HEK293 (cell line): ENCODE results near the gene OR2V2.
A peak's percentile ranks its signal among the peaks of the same experiment; 100 is the strongest.

ENCODE experiments used
- CTCF ChIA-PET: fragments of 350-600 bp; formaldehyde crosslinking; extraction: SDS; loops from one replicate; lab custom pipeline; 2021; ENCODE audit warnings: antibody characterized with exemption; lab: Yijun Ruan, JAX
- POLR2A ChIA-PET: fragments of 300-600 bp; formaldehyde crosslinking; extraction: SDS; loops from one replicate; lab custom pipeline; 2020; ENCODE audit warnings: antibody characterized with exemption, inconsistent platforms; lab: Yijun Ruan, JAX
- H3K27ac ChIP-seq: fragments of 200-500 bp; sonication (Bioruptor generic); 2 replicates; pipeline ENCODE4 v1.5.1; 2014; ENCODE audit warnings: low read depth, low read length, control low read depth, inconsistent platforms; ENCODE audit errors: extremely low read depth
- H3K36me3 ChIP-seq, 2 experiments: fragments of 200-500 bp in 1 of 2; sonication (Bioruptor generic) in 1 of 2; 1 replicate in 1 of 2; 2 replicates in 1 of 2; pipeline ENCODE4 v1.5.1; 2014 to 2017; ENCODE audit warnings: inconsistent platforms in 2 of 2, low read length in 2 of 2; ENCODE audit not compliant: control insufficient read depth in 2 of 2, insufficient read depth in 1 of 2
- H3K4me1 ChIP-seq: fragments of 200-500 bp; sonication (Bioruptor generic); 2 replicates; pipeline ENCODE4 v1.5.1; 2014; ENCODE audit warnings: mild to moderate bottlenecking, low read length, inconsistent platforms; ENCODE audit not compliant: control insufficient read depth, insufficient read depth
- H3K4me3 ChIP-seq: 2 replicates; pipeline ENCODE4 v1.5.1; 2011; ENCODE audit warnings: low read depth, mild to moderate bottlenecking, control low read depth, low read length, moderate library complexity
- H3K9me3 ChIP-seq: fragments of 200-500 bp; sonication (Bioruptor generic); 2 replicates; pipeline ENCODE4 v1.5.1; 2014; ENCODE audit warnings: low read depth, low read length, inconsistent platforms; ENCODE audit not compliant: control insufficient read depth, insufficient read depth
- BCL11B ChIP-seq: fragments of 450-650 bp; formaldehyde crosslinking; IDR thresholded peaks from 2 replicates; pipeline ENCODE4 v1.5.1; 2016; ENCODE audit warnings: low read depth, missing biosample characterization, missing genetic modification characterization
- KLF1 ChIP-seq: fragments of 450-650 bp; formaldehyde crosslinking; IDR thresholded peaks from 2 replicates; pipeline ENCODE4 v1.5.1; 2016; ENCODE audit warnings: missing biosample characterization, missing genetic modification characterization
- KLF10 ChIP-seq: fragments of 450-650 bp; IDR thresholded peaks from 2 replicates; pipeline ENCODE4 v1.5.1; 2018; ENCODE audit warnings: missing biosample characterization, mild to moderate bottlenecking, missing genetic modification characterization
- SCRT1 ChIP-seq: fragments of 450-650 bp; formaldehyde crosslinking; IDR thresholded peaks from 2 replicates; pipeline ENCODE4 v1.5.1; 2016; ENCODE audit warnings: missing biosample characterization, missing genetic modification characterization, borderline replicate concordance
- TRIM28 ChIP-seq: IDR thresholded peaks from 2 replicates; pipeline ENCODE4 v1.6.1; 2011; ENCODE audit warnings: low read length, control low read depth, borderline replicate concordance
- ZBTB17 ChIP-seq: fragments of 450-650 bp; formaldehyde crosslinking; IDR thresholded peaks from 2 replicates; pipeline ENCODE4 v1.5.1; 2016; ENCODE audit warnings: missing biosample characterization, missing genetic modification characterization
- ZBTB48 ChIP-seq: fragments of 450-650 bp; formaldehyde crosslinking; IDR thresholded peaks from 2 replicates; pipeline ENCODE4 v1.5.1; 2016; ENCODE audit warnings: missing biosample characterization, missing genetic modification characterization
- ZBTB8A ChIP-seq: fragments of 450-650 bp; formaldehyde crosslinking; IDR thresholded peaks from 2 replicates; pipeline ENCODE4 v1.5.1; 2016; ENCODE audit warnings: missing biosample characterization, missing genetic modification characterization
- ZFP3 ChIP-seq: fragments of 450-650 bp; formaldehyde crosslinking; IDR thresholded peaks from 2 replicates; pipeline ENCODE4 v1.5.1; 2016; ENCODE audit warnings: low read depth, missing biosample characterization, missing genetic modification characterization
- ZFP69B ChIP-seq: fragments of 450-650 bp; formaldehyde crosslinking; IDR thresholded peaks from 2 replicates; pipeline ENCODE4 v1.5.1; 2016; ENCODE audit warnings: missing biosample characterization, missing genetic modification characterization
- ZIC2 ChIP-seq: fragments of 450-650 bp; formaldehyde crosslinking; IDR thresholded peaks from 2 replicates; pipeline ENCODE4 v1.5.1; 2016; ENCODE audit warnings: missing biosample characterization, missing genetic modification characterization
- ZNF266 ChIP-seq: fragments of 450-650 bp; formaldehyde crosslinking; IDR thresholded peaks from 2 replicates; pipeline ENCODE4 v1.5.1; 2016; ENCODE audit warnings: missing biosample characterization, missing genetic modification characterization, low read depth
- ZNF426 ChIP-seq: fragments of 450-650 bp; formaldehyde crosslinking; IDR thresholded peaks from 2 replicates; pipeline ENCODE4 v1.5.1; 2017; ENCODE audit warnings: missing biosample characterization, missing genetic modification characterization, mild to moderate bottlenecking, inconsistent platforms, moderate library complexity
- ZNF514 ChIP-seq: fragments of 450-650 bp; formaldehyde crosslinking; IDR thresholded peaks from 2 replicates; pipeline ENCODE4 v1.5.1; 2016; ENCODE audit warnings: missing biosample characterization, missing genetic modification characterization
- ZNF544 ChIP-seq: fragments of 450-650 bp; formaldehyde crosslinking; IDR thresholded peaks from 2 replicates; pipeline ENCODE4 v1.5.0; 2017; ENCODE audit warnings: missing biosample characterization, missing genetic modification characterization
- ZNF555 ChIP-seq: fragments of 450-650 bp; formaldehyde crosslinking; conservative IDR thresholded peaks from 2 replicates; pipeline ENCODE4 v1.5.1; 2017; ENCODE audit warnings: missing biosample characterization, mild to moderate bottlenecking, missing genetic modification characterization, inconsistent platforms
- ZNF768 ChIP-seq: fragments of 450-650 bp; formaldehyde crosslinking; IDR thresholded peaks from 2 replicates; pipeline ENCODE4 v1.5.1; 2018; ENCODE audit warnings: missing biosample characterization, mild to moderate bottlenecking, missing genetic modification characterization
- ZNF777 ChIP-seq: fragments of 450-650 bp; formaldehyde crosslinking; IDR thresholded peaks from 2 replicates; pipeline ENCODE4 v1.5.1; 2017; ENCODE audit warnings: missing biosample characterization, missing genetic modification characterization, borderline replicate concordance
- ZNF837 ChIP-seq: fragments of 450-650 bp; formaldehyde crosslinking; IDR thresholded peaks from 2 replicates; pipeline ENCODE4 v1.5.1; 2016; ENCODE audit warnings: missing biosample characterization, missing genetic modification characterization
- ZSCAN16 ChIP-seq: fragments of 450-650 bp; formaldehyde crosslinking; IDR thresholded peaks from 2 replicates; pipeline ENCODE4 v1.5.1; 2016; ENCODE audit warnings: missing biosample characterization, missing genetic modification characterization
- ZSCAN30 ChIP-seq: fragments of 450-650 bp; IDR thresholded peaks from 2 replicates; pipeline ENCODE4 v1.5.1; 2018; ENCODE audit warnings: missing biosample characterization, mild to moderate bottlenecking, missing genetic modification characterization, moderate library complexity
- TF ChIP-seq, protein P1 (sequence below): fragments of 450-650 bp; formaldehyde crosslinking; IDR thresholded peaks from 2 replicates; pipeline ENCODE4 v1.5.1; 2017; ENCODE audit warnings: missing biosample characterization, missing genetic modification characterization
- TF ChIP-seq, protein P2 (sequence below): fragments of 450-650 bp; formaldehyde crosslinking; IDR thresholded peaks from 2 replicates; pipeline ENCODE4 v1.5.1; 2017; ENCODE audit warnings: missing biosample characterization, missing genetic modification characterization
- TF ChIP-seq, protein P3 (sequence below): fragments of 450-650 bp; formaldehyde crosslinking; IDR thresholded peaks from 2 replicates; pipeline ENCODE4 v1.5.1; 2016; ENCODE audit warnings: missing biosample characterization, missing genetic modification characterization
- TF ChIP-seq, protein P4 (sequence below): fragments of 450-650 bp; formaldehyde crosslinking; optimal IDR thresholded peaks from 2 replicates; pipeline ENCODE3; 2016; ENCODE audit warnings: missing biosample characterization, mild to moderate bottlenecking, missing genetic modification characterization
- TF ChIP-seq, protein P5 (sequence below): fragments of 450-650 bp; formaldehyde crosslinking; IDR thresholded peaks from 2 replicates; pipeline ENCODE4 v1.5.1; 2016; ENCODE audit warnings: missing biosample characterization, missing genetic modification characterization

OR2V2 gene

DNA sequence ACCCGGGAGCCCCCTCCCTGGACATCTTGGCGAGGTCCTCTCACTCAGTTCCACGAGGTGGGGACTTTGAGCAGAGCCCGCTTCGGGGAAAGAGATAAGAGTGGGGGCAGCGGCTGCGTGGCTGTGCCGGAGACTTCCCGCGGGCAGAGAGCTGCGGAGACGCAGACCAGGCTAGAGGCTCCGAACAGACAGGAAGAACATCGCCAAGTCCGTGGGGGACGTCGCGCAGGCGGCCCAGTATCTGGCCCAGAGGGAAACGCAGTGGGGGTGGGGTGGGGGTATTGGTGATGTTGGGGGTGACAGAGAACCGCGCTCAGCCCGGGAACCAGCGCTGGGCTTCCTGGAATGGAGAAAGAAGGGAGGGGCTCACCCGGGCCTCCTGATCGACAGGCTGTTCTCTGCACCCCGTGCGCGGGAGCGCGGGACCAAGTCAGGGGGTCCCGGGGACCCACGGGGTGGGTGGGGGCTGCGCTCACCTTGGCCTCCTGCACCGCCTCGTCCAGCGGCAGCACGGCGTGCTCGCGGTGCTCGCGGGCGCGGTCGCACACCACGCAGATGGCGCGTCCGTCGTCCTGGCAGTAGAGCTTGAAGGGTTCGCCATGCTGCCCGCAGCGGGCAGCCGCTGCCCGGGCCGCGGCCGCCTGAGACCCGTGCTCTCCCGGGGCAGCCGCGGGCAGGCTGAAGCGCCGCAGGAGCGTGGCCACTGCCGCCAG is 56.9 kb downstream of the OR2V2 start (continued):
- TF ChIP-seq, protein P1, sequence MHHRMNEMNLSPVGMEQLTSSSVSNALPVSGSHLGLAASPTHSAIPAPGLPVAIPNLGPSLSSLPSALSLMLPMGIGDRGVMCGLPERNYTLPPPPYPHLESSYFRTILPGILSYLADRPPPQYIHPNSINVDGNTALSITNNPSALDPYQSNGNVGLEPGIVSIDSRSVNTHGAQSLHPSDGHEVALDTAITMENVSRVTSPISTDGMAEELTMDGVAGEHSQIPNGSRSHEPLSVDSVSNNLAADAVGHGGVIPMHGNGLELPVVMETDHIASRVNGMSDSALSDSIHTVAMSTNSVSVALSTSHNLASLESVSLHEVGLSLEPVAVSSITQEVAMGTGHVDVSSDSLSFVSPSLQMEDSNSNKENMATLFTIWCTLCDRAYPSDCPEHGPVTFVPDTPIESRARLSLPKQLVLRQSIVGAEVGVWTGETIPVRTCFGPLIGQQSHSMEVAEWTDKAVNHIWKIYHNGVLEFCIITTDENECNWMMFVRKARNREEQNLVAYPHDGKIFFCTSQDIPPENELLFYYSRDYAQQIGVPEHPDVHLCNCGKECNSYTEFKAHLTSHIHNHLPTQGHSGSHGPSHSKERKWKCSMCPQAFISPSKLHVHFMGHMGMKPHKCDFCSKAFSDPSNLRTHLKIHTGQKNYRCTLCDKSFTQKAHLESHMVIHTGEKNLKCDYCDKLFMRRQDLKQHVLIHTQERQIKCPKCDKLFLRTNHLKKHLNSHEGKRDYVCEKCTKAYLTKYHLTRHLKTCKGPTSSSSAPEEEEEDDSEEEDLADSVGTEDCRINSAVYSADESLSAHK (tag by site-specific recombination): no peak

DNA sequence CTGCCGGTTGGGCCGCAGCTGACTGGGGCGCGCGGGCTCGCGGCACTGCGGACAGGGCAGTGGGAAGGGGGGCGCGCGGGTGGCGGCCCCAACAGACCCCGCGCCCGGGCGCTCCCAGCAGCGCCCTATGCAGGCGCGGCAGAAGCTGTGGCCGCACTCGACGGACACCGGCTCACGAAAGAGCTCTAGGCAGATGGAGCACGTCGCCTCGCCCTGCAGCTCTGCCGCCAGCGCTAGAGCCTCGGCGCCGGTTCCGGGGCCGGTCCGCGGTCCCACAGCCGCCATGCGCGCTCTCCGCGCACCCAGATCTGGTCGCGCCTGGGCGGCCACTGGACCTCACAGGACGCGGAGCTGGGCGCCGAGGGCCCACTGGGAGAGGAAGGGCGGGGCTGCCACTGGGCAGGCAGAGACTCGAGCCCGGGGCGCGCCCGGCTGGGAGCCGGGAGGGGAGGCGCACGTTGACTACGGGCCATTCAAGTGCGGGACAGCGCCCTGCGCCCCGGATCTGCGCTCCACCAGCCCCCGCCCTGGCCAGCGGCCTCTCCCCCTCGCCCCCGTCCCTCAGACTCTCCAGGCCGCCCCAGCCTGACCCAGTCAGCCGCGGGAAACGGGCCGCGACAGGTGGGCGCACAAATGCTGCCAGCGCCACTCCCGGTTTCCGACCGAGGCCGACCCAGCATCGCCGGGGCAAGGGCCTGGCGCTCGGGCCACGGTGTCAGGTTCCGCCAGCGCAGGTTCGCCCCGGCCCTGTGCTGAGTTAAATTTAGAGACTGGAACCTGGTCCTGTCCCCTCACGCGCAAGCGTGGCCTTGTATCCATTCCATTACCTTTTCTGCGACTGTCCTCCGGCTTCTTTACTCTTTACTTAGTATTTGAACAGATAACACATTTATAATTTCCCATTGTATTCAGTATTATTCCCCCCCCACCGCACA is 57.7 kb downstream of the OR2V2 start, which contains the start of gene TRIM7:
Gene TRIM7 (minus strand): TSS at position 371 of the 935 bp plus-strand sequence. CDS start 86 bp downstream, at position 285.
- CTCF ChIA-PET: interaction anchor here (3.6 kb wide), 1 partner anchor 14 kb away, joined by 12 read pairs; no protein-coding TSS in a partner anchor
- POLR2A ChIA-PET: interaction anchor here (1.0 to 5.5 kb wide), 3 partner anchors 13 to 30 kb away, joined by 3 to 86 read pairs (median 6); partner anchors contain the start of gene TRIM41
- Histone ChIP-seq H3K27ac (peak within 1 kb of the TSS; percentile 24; the same call in 1 of the 2 replicates), H3K9me3 (no peaks in the 10 kb centered on the region), H3K4me3 (peak within 1 kb of the TSS; percentile 46), H3K4me1 (no peaks in the 10 kb centered on the region), H3K36me3 (no peaks in the 10 kb centered on the region)
- TF ChIP-seq ZNF266 (tag by site-specific recombination) (no peak), ZNF768 (tag by site-specific recombination) (no peak), TRIM28 (no peak), ZNF777 (tag by site-specific recombination) (peak; percentile 46; the same call in 1 of the 2 replicates), SCRT1 (tag by site-specific recombination) (peak; percentile 25; the same call in 1 of the 2 replicates), ZBTB17 (peak; percentile 33), ZBTB8A (tag by site-specific recombination) (peak; percentile 91), ZNF514 (no peak), ZNF555 (tag by site-specific recombination) (no peak), KLF10 (tag by site-specific recombination) (no peak), ZBTB48 (tag by site-specific recombination) (no peak), ZNF426 (tag by site-specific recombination) (no peak), ZSCAN30 (tag by site-specific recombination) (no peak), ZNF837 (no peak), BCL11B (tag by site-specific recombination) (no peak), ZNF544 (no peak), ZFP69B (tag by site-specific recombination) (peak; percentile 84), ZIC2 (peak; percentile 21), ZFP3 (tag by site-specific recombination) (no peak), ZSCAN16 (no peak), KLF1 (tag by site-specific recombination) (peak; percentile 71)
- TF ChIP-seq, protein P2, sequence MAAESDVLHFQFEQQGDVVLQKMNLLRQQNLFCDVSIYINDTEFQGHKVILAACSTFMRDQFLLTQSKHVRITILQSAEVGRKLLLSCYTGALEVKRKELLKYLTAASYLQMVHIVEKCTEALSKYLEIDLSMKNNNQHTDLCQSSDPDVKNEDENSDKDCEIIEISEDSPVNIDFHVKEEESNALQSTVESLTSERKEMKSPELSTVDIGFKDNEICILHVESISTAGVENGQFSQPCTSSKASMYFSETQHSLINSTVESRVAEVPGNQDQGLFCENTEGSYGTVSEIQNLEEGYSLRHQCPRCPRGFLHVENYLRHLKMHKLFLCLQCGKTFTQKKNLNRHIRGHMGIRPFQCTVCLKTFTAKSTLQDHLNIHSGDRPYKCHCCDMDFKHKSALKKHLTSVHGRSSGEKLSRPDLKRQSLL (tag by site-specific recombination): peak; percentile 99
- TF ChIP-seq, protein P3, sequence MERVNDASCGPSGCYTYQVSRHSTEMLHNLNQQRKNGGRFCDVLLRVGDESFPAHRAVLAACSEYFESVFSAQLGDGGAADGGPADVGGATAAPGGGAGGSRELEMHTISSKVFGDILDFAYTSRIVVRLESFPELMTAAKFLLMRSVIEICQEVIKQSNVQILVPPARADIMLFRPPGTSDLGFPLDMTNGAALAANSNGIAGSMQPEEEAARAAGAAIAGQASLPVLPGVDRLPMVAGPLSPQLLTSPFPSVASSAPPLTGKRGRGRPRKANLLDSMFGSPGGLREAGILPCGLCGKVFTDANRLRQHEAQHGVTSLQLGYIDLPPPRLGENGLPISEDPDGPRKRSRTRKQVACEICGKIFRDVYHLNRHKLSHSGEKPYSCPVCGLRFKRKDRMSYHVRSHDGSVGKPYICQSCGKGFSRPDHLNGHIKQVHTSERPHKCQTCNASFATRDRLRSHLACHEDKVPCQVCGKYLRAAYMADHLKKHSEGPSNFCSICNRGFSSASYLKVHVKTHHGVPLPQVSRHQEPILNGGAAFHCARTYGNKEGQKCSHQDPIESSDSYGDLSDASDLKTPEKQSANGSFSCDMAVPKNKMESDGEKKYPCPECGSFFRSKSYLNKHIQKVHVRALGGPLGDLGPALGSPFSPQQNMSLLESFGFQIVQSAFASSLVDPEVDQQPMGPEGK: peak; percentile 9; the same call in 1 of the 2 replicates
- TF ChIP-seq, protein P4, sequence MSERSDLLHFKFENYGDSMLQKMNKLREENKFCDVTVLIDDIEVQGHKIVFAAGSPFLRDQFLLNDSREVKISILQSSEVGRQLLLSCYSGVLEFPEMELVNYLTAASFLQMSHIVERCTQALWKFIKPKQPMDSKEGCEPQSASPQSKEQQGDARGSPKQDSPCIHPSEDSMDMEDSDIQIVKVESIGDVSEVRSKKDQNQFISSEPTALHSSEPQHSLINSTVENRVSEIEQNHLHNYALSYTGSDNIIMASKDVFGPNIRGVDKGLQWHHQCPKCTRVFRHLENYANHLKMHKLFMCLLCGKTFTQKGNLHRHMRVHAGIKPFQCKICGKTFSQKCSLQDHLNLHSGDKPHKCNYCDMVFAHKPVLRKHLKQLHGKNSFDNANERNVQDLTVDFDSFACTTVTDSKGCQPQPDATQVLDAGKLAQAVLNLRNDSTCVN (tag by site-specific recombination): peak; percentile 96
- TF ChIP-seq, protein P5, sequence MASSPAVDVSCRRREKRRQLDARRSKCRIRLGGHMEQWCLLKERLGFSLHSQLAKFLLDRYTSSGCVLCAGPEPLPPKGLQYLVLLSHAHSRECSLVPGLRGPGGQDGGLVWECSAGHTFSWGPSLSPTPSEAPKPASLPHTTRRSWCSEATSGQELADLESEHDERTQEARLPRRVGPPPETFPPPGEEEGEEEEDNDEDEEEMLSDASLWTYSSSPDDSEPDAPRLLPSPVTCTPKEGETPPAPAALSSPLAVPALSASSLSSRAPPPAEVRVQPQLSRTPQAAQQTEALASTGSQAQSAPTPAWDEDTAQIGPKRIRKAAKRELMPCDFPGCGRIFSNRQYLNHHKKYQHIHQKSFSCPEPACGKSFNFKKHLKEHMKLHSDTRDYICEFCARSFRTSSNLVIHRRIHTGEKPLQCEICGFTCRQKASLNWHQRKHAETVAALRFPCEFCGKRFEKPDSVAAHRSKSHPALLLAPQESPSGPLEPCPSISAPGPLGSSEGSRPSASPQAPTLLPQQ (tag by site-specific recombination): peak; percentile 94
